Heart left ventricle (tissue), 16 donors: ENCODE results near the gene LAMA2. TPM values are rescaled to one million over a fixed set of nuclear protein-coding genes. Genes with fewer than 3 reads are reported as not detected.

ENCODE experiments used
- ATAC-seq, 4 donors: fragments of 200-7000 bp; cut with Tn5 transposase; one replicate each; pipeline ENCODE4 v1.9.1; 2020 to 2022; ENCODE audit warnings: moderate library complexity in 4 of 4, mild to moderate bottlenecking in 3 of 4, moderate number of reproducible peaks in 1 of 4
- DNase-seq, 5 donors: peaks; one replicate each; pipeline ENCODE4 v3.0.0-alpha.2; 2020
- H3K27ac ChIP-seq, 12 donors: fragments of 200-600 bp; sonication (generic) in 4 of 12; one replicate each; pipeline versions ENCODE4 v1.5.0 to v1.8.0; 2016 to 2022; ENCODE audit warnings: mild to moderate bottlenecking in 2 of 12
- H3K27me3 ChIP-seq, 9 donors: fragments of 200-600 bp; sonication (generic) in 2 of 9; one replicate each; pipeline versions ENCODE4 v1.5.1 to v1.8.0; 2016 to 2022; ENCODE audit warnings: mild to moderate bottlenecking in 3 of 9
- H3K36me3 ChIP-seq, 9 donors: fragments of 200-600 bp; sonication (generic) in 2 of 9; one replicate each; pipeline versions ENCODE4 v1.5.0 to v1.8.0; 2018 to 2022; ENCODE audit warnings: mild to moderate bottlenecking in 2 of 9
- H3K4me1 ChIP-seq, 12 donors: fragments of 200-600 bp; sonication (generic) in 4 of 12; one replicate each; pipeline versions ENCODE4 v1.5.0 to v1.8.0; 2016 to 2022; ENCODE audit warnings: mild to moderate bottlenecking in 3 of 12
- H3K4me3 ChIP-seq, 12 donors: fragments of 200-600 bp; sonication (generic) in 4 of 12; one replicate each; pipeline versions ENCODE4 v1.5.0 to v1.8.0; 2017 to 2022; ENCODE audit warnings: mild to moderate bottlenecking in 9 of 12, moderate library complexity in 4 of 12
- H3K9me3 ChIP-seq, 12 donors: fragments of 200-600 bp; sonication (generic) in 4 of 12; one replicate each; pipeline versions ENCODE4 v1.5.0 to v1.8.0; 2016 to 2022; ENCODE audit warnings: mild to moderate bottlenecking in 1 of 12
- CTCF ChIP-seq, 12 donors: fragments of 200-600 bp; sonication (generic) in 4 of 12; IDR thresholded peaks; one replicate each; pipeline versions ENCODE4 v1.5.0 to v1.8.0; 2018 to 2022; ENCODE audit warnings: antibody characterized with exemption in 12 of 12, mild to moderate bottlenecking in 5 of 12
- POLR2A ChIP-seq, 2 donors: fragments of 450-650 bp; IDR thresholded peaks; one replicate each; pipeline ENCODE4 v1.6.1; 2017; ENCODE audit warnings: antibody characterized with exemption in 2 of 2, mild to moderate bottlenecking in 2 of 2, moderate library complexity in 2 of 2
- WGBS, 4 donors: extraction: QIAGEN DNeasy Blood & Tissue Kit in 2 of 4; methylation state at CpG; one replicate each; pipeline versions ENCODE4 v1.1.5 to v1.1.7; 2013 to 2018; 5-methylcytosine and 5-hydroxymethylcytosine counted together
- intact Hi-C, 10 donors: fragments of 100-400 bp; cut with DNase I; formaldehyde crosslinking; loops; one replicate each; pipeline versions ENCODE4 v1.11.1 to v1.14.2; 2022
- polyA plus RNA-seq, 2 donors: library from polyadenylated mRNA; stranded (reverse); fragments of 200-250 nt; gene quantifications; one replicate each; pipeline ENCODE4 v1.2.3, GENCODE V29; 2013
- total RNA-seq, 9 donors: library from RNA; depleted of rRNA in 2 of 9; stranded (reverse); fragments of >200 nt in 2 of 9; fragmentation: NEBNext Ultra II Directional in 3 of 9; extraction: Animal tissue kit (Norgen Biotek cat#: 25700) in 3 of 9; gene quantifications; one replicate each; pipeline versions ENCODE4 v1.1.0 to v1.2.4, GENCODE V29; 2016 to 2023
- donor health status: ischemic (EF 13 %, LVEDD 7.1; RV severe dilation, severe dysfunction).
- donor health status: healthy with polysubstance abuse.
- donor health status: DM: no; HTN: yes; CAD: no.
- donor health status: DM: no; HTN: no; CAD: no.
- donor health status: ischemic (EF 25% LVEDD 6.9; RV normal size, moderate dysfunction).
- donor health status: ischemic (EF 25% LVEDD 5.7; RV mildly dilated, moderate dysfunction).
- donor health status: healthy.
- donor health status: DM: yes; HTN: yes; CAD: no.
- donor health status: ischemic (EF 35%, LVEDD 5.7; RV mildly dilated, moderate dysfunction).
- donor health status: nonischemic (EF 11% LVEDD 7.7; RV severe dilation, severe dysfunction).
- donor health status: DM: yes; HTN: yes; CAD: no.
- donor health status: PGD.
- donor health status: ischemic (EF 29% LVEDD 5.4; RV normal size, mild dysfunction).
- donor health status: nonischemic (EF 23%, LVEDD 6.1; RV moderate dilation, normal function).

Gene LAMA2
- total and polyA plus RNA-seq, 11 donors: 34.8 to 299 (median 206) TPM

GRCh38 chr6:129124347-129124746, 241.4 kb downstream of the LAMA2 start:
- DNase-seq (no peak), ATAC-seq (peak in 2 of 4 donors; percentile 7 to 44)
- H3K36me3 ChIP-seq: peaks cover 0 to 4% (median 0%) of the 10 kb centered on the region in 9 donors
- intact Hi-C loops: no loop called here
- WGBS, 4 donors: 81 to 96% (median 95%) methylated on average over 1 of the region's 1 CpG
- TF ChIP-seq POLR2A (IDR thresholded peaks at IDR 0.05) (no peak), CTCF (IDR thresholded peaks at IDR 0.05) (no peak)
- H3K4me3 ChIP-seq: no peak overlapping the region
- H3K9me3 ChIP-seq: no peaks in the 10 kb centered on the region
- H3K27ac ChIP-seq: peak overlapping the region in 7 of 12 donors; percentile 1 to 60 (median 39)
- no peaks in the 10 kb centered on the region for H3K27me3 ChIP-seq
- H3K4me1 ChIP-seq: peaks cover 0 to 25% (median 9%) of the 10 kb centered on the region in 12 donors

GRCh38 chr6:129130106-129130505, 247.2 kb downstream of the LAMA2 start:
- Histone ChIP-seq H3K27me3 (no peaks in the 10 kb centered on the region), H3K4me1 (peaks cover 0 to 62% (median 38%) of the 10 kb centered on the region in 12 donors), H3K36me3 (no peaks in the 10 kb centered on the region), H3K9me3 (no peaks in the 10 kb centered on the region), H3K27ac (peak overlapping the region; percentile 30 to 90 (median 66)), H3K4me3 (no peak overlapping the region)
- ATAC-seq: no peak
- peak in 1 of 5 donors; percentile 27 for DNase-seq
- intact Hi-C loops: loop anchor here in 2 of 10 donors (10.0 kb wide), 2 partner anchors 115 to 235 kb away; no protein-coding TSS in a partner anchor
- TF ChIP-seq CTCF (IDR thresholded peaks at IDR 0.05) (no peak), POLR2A (IDR thresholded peaks at IDR 0.05) (no peak)

- ATAC-seq (peak; percentile 60 to 81 (median 72)), DNase-seq (peak in 4 of 5 donors; percentile 33 to 65 (median 58))
- TF ChIP-seq CTCF (IDR thresholded peaks at IDR 0.05): no peak
- TF ChIP-seq POLR2A (IDR thresholded peaks at IDR 0.05): no peak
- intact Hi-C loops: loop anchor here in 2 of 10 donors (10.0 kb wide), 2 partner anchors 114 to 236 kb away; no protein-coding TSS in a partner anchor
- 48 to 67% (median 61%) methylated on average over 3 of the region's 3 CpGs for WGBS, 4 donors
- H3K4me1 ChIP-seq: peaks cover 0 to 72% (median 43%) of the 10 kb centered on the region in 12 donors
- no peaks in the 10 kb centered on the region for H3K36me3 ChIP-seq
- H3K27me3 ChIP-seq: no peaks in the 10 kb centered on the region
- H3K27ac ChIP-seq: peak overlapping the region in 11 of 12 donors; percentile 41 to 90 (median 75)
- no peak overlapping the region for H3K4me3 ChIP-seq
- H3K9me3 ChIP-seq: no peaks in the 10 kb centered on the region
These were observed 248.2 kb downstream of the LAMA2 start for GRCh38 chr6:129130959-129131681.

GRCh38 chr6:129133770-129134192, 250.8 kb downstream of the LAMA2 start:
- Histone ChIP-seq H3K27ac (peak overlapping the region; percentile 55 to 90 (median 76)), H3K4me1 (peaks cover 0 to 91% (median 53%) of the 10 kb centered on the region in 12 donors), H3K36me3 (no peaks in the 10 kb centered on the region), H3K27me3 (no peaks in the 10 kb centered on the region), H3K9me3 (no peaks in the 10 kb centered on the region), H3K4me3 (no peak overlapping the region)
- no peak for TF ChIP-seq POLR2A (IDR thresholded peaks at IDR 0.05)
- no peak for TF ChIP-seq CTCF (IDR thresholded peaks at IDR 0.05)
- ATAC-seq (peak; percentile 62 to 74 (median 72)), DNase-seq (no peak)
- intact Hi-C loops: loop anchor here in 2 of 10 donors (10.0 kb wide), 2 partner anchors 111 to 239 kb away; no protein-coding TSS in a partner anchor
- WGBS, 4 donors: 17 to 28% (median 24%) methylated on average over 5 of the region's 5 CpGs
